K562 (cell line): ENCODE data around the gene ZNF429. TPM values are rescaled to one million over a fixed set of nuclear protein-coding genes. Genes with fewer than 3 reads are reported as not detected.

ENCODE experiments used
- ATAC-seq: fragments of 200-7000 bp; cut with Tn5 transposase; 3 replicates; pipeline ENCODE4 v1.9.1; 2020; ENCODE audit warnings: moderate library complexity
- BruUV-seq: library from RNA; stranded (reverse); fragments of 400-500 nt; replicated peaks from 2 replicates; lab custom pipeline; 2021; lab: Mats Ljungman, UMichigan
- CTCF ChIA-PET: fragments of 300-600 bp; formaldehyde crosslinking; extraction: SDS; loops from one replicate; lab custom pipeline; 2021; ENCODE audit warnings: low intra/inter-chr PET ratio; lab: Yijun Ruan, JAX
- POLR2A ChIA-PET: fragments of 300-600, 350-650 bp; sonication (Branson Sonifier 250); formaldehyde crosslinking; extraction: SDS; loops from one replicate; lab custom pipeline; 2021; ENCODE audit warnings: antibody characterized with exemption, inconsistent platforms; lab: Yijun Ruan, JAX
- DNase-seq, 4 experiments: peaks; one replicate each; pipeline versions ENCODE4 v3.0.0 to v3.0.0-alpha.2; 2011 to 2018; ENCODE audit warnings: low spot score in 3 of 4, mixed read lengths in 3 of 4; ENCODE audit errors: extremely low read depth in 1 of 4
- FAIRE-seq: peaks from 2 replicates; lab custom pipeline; 2011; peaks lifted over from hg19 to GRCh38; lab: Jason Lieb, UNC
- H2AFZ ChIP-seq: 2 replicates; pipeline ENCODE4 v1.6.0; 2011; ENCODE audit warnings: low read depth, low read length, control low read depth, inconsistent platforms
- H3K27ac ChIP-seq: fragments of 200-600 bp; 3 replicates; pipeline ENCODE4 v1.8.0; 2011; ENCODE audit warnings: low read depth, mild to moderate bottlenecking, control low read depth, inconsistent platforms, low read length, moderate library complexity, mixed read lengths; ENCODE audit errors: extremely low read depth
- H3K27me3 ChIP-seq, 2 experiments: fragments of 300-600 bp in 1 of 2; 2 replicates in 1 of 2; 3 replicates in 1 of 2; pipeline versions ENCODE4 v1.6.0 to v1.8.0; 2011; ENCODE audit warnings: inconsistent platforms in 2 of 2, low read length in 2 of 2, mild to moderate bottlenecking in 1 of 2, mixed read lengths in 1 of 2, moderate library complexity in 1 of 2; ENCODE audit not compliant: control insufficient read depth in 2 of 2, insufficient read depth in 2 of 2
- H3K36me3 ChIP-seq: fragments of 300-600 bp; 3 replicates; pipeline ENCODE4 v1.8.0; 2011; ENCODE audit warnings: mild to moderate bottlenecking, low read length, inconsistent platforms; ENCODE audit not compliant: control insufficient read depth, insufficient read depth
- H3K4me1 ChIP-seq, 2 experiments: fragments of 200-600 bp in 1 of 2; replicated peaks in 1 of 2; 2 replicates in 1 of 2; 3 replicates in 1 of 2; pipeline versions ENCODE4 v1.5.1 to v1.8.0; 2011; ENCODE audit warnings: inconsistent platforms in 2 of 2, low read length in 2 of 2, mild to moderate bottlenecking in 1 of 2, mixed read lengths in 1 of 2, moderate library complexity in 1 of 2; ENCODE audit not compliant: control insufficient read depth in 2 of 2, insufficient read depth in 2 of 2
- H3K4me2 ChIP-seq: 2 replicates; pipeline ENCODE4 v1.6.1; 2011; ENCODE audit warnings: low read length, control low read depth, inconsistent platforms, mixed read lengths; ENCODE audit not compliant: insufficient read depth
- H3K4me3 ChIP-seq: fragments of 200-600 bp; sonication (generic), shearing (Covaris generic); 2 replicates; pipeline ENCODE4 v1.5.1; 2016; ENCODE audit warnings: control low read depth, inconsistent platforms
- H3K79me2 ChIP-seq: fragments of 200-600 bp; 3 replicates; pipeline ENCODE4 v1.8.0; 2011; ENCODE audit warnings: low read length, inconsistent platforms; ENCODE audit not compliant: control insufficient read depth, insufficient read depth
- H3K9ac ChIP-seq, 2 experiments: 2 replicates each; pipeline versions ENCODE4 v1.6.0 to v1.6.1; 2011; ENCODE audit warnings: low read depth in 2 of 2, low read length in 2 of 2, control low read depth in 1 of 2, inconsistent platforms in 1 of 2, mild to moderate bottlenecking in 1 of 2, mixed read lengths in 1 of 2; ENCODE audit not compliant: insufficient read depth in 1 of 2
- H3K9me1 ChIP-seq: one replicate; pipeline ENCODE4 v1.6.0; 2011; ENCODE audit warnings: inconsistent platforms, mild to moderate bottlenecking, low read length, moderate library complexity; ENCODE audit not compliant: control insufficient read depth, insufficient read depth
- H3K9me3 ChIP-seq: replicated peaks from 2 replicates; pipeline ENCODE4 v1.5.1; 2011; ENCODE audit warnings: low read depth, low read length, inconsistent platforms; ENCODE audit not compliant: control insufficient read depth, insufficient read depth
- H4K20me1 ChIP-seq: replicated peaks from 2 replicates; pipeline ENCODE4 v1.6.1; 2011; ENCODE audit warnings: low read length, inconsistent platforms, mixed read lengths; ENCODE audit not compliant: control insufficient read depth, insufficient read depth
- DIDO1 ChIP-seq: fragments of 450-650 bp; IDR thresholded peaks from 2 replicates; pipeline ENCODE4 v1.6.1; 2016; ENCODE audit warnings: low read depth, missing biosample characterization, missing genetic modification characterization
- FOXJ3 ChIP-seq: sonication (generic); formaldehyde crosslinking; IDR thresholded peaks from 2 replicates; pipeline ENCODE4 v1.4.0; 2020; ENCODE audit warnings: mild to moderate bottlenecking, missing genetic modification reagents
- GABPB2 ChIP-seq: fragments of 250-450 bp; sonication (Bioruptor Pico); conservative IDR thresholded peaks from 2 replicates; pipeline ENCODE4 v1.5.1; 2021; ENCODE audit warnings: mild to moderate bottlenecking
- KHSRP ChIP-seq: fragments of 450-650 bp; IDR thresholded peaks from 2 replicates; pipeline ENCODE4 v1.6.1; 2017
- PTTG1 ChIP-seq: fragments of 450-650 bp; IDR thresholded peaks from 2 replicates; pipeline ENCODE4 v1.6.1; 2016; ENCODE audit warnings: low read depth, mild to moderate bottlenecking, missing genetic modification characterization, missing compliant biosample characterization
- WGBS: fragments of 100-300 bp; shearing (Covaris generic); methylation state at CpG from one replicate; pipeline ENCODE4 v1.1.6; 2016; ENCODE audit warnings: low coverage, mixed read lengths; ENCODE audit not compliant: insufficient coverage; ENCODE audit errors: missing lambda C conversion rate; 5-methylcytosine and 5-hydroxymethylcytosine counted together
- in situ Hi-C: fragments of 300-500 bp; cut with MboI; formaldehyde crosslinking; loops from 4 replicates; pipeline ENCODE4 v1.15.0; 2018; ENCODE audit warnings: inconsistent platforms, mixed read lengths
- intact Hi-C: fragments of 100-400 bp; cut with micrococcal nuclease; formaldehyde crosslinking; loops from 2 replicates; pipeline ENCODE4 v1.14.2; 2022
- polyA plus RNA-seq, 8 experiments: library from polyadenylated mRNA; depleted of rRNA in 4 of 8; stranded (reverse) in 5 of 8; unstranded in 3 of 8; fragments of >200 nt; fragmentation: Nextera tagmentation in 2 of 8; fragmentation: Illumina TruSeq in 1 of 8; extraction: Ambion mirVana in 2 of 8; extraction: Trizol in 1 of 8; gene quantifications; 2 replicates each; pipeline versions ENCODE4 v1.2.1 to v1.2.3, GENCODE V29; 2011 to 2014; ENCODE audit warnings: inconsistent platforms in 1 of 8, missing spikeins in 1 of 8
- total RNA-seq, 7 experiments: library from RNA; depleted of rRNA in 6 of 7; stranded (reverse); fragments of >200 nt in 6 of 7; fragmentation: Illumina TruSeq in 2 of 7; extraction: Trizol in 2 of 7; gene quantifications; 2 replicates each; pipeline versions ENCODE4 v1.2.1 to v1.2.3, GENCODE V29; 2011 to 2021; ENCODE audit warnings: low replicate concordance in 1 of 7
- TF ChIP-seq, protein P1 (sequence below), 3 experiments: IDR thresholded peaks in 2 of 3; conservative IDR thresholded peaks in 1 of 3; 2 replicates each; pipeline ENCODE4 v1.5.1; 2011 to 2012; ENCODE audit warnings: low read length in 3 of 3, mild to moderate bottlenecking in 3 of 3, control low read depth in 2 of 3, improper control_type of control experiment in 1 of 3, inconsistent platforms in 1 of 3, low read depth in 1 of 3, mixed read lengths in 1 of 3, moderate library complexity in 1 of 3; ENCODE audit not compliant: insufficient read depth in 2 of 3
- TF ChIP-seq, protein P2 (sequence below): fragments of 250-450 bp; sonication (Bioruptor Pico); IDR thresholded peaks from 2 replicates; pipeline ENCODE4 v1.4.0; 2020
- TF ChIP-seq, protein P3 (sequence below): fragments of 250-450 bp; sonication (Bioruptor Pico); IDR thresholded peaks from 2 replicates; pipeline ENCODE4 v1.5.0; 2021
- TF ChIP-seq, protein P4 (sequence below): fragments of 450-650 bp; formaldehyde crosslinking; IDR thresholded peaks from 2 replicates; pipeline ENCODE4 v1.4.0; 2022; ENCODE audit warnings: mild to moderate bottlenecking, moderate library complexity

ZNF429 gene
- total and polyA plus RNA-seq, 9 of the 15 experiments (the other 6 are each of a cell fraction or from before 2014, with no cell fraction given), result 11.4 to 24.5 (median 16.3) TPM

DNA sequence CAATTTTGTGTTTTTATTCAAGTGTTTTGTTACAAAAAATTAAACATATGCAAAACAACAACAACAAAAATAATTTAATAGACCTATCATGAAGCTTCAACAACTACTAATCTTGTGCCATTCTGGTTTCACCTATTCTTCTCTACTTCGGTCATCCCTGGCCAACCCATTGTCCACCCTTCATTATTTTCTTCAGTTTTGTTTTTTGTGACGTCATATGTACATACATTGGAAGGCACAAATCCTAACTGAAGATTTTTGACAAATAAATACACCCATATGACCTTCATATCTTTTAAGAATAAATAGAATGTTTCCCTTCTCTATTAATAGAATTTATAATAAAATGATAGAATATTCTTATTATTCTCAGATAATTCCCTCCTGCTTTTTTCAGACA lies 69.2 kb downstream of the ZNF429 start:
- CTCF ChIA-PET, result no interaction called here
- Histone ChIP-seq H2AFZ (no peak overlapping the region), H3K9ac (peak overlapping the region in 1 of 2 experiments; percentile 20; a peak in 1 of 4 replicates), H3K79me2 (no peaks in the 10 kb centered on the region), H3K4me2 (0 out of 2 replicates have a peak overlapping the region, but pooled peaks have one; percentile 11), H3K27me3 (no peaks in the 10 kb centered on the region), H3K4me1 (peaks cover 3 to 6% of the 10 kb centered on the region in 2 experiments; a peak in 3 of 5 replicates), H3K27ac (peak overlapping the region; percentile 51; the same call in 2 of the 3 replicates), H3K36me3 (no peaks in the 10 kb centered on the region; the same call in 2 of the 3 replicates), H4K20me1 (no peaks in the 10 kb centered on the region), H3K9me3 (peaks cover 5% of the 10 kb centered on the region), H3K4me3 (no peak overlapping the region), H3K9me1 (no peaks in the 10 kb centered on the region)
- FAIRE-seq (no peak), DNase-seq (no peak), ATAC-seq (no peak)
- no TSS peak for BruUV-seq
- TF ChIP-seq, protein P1, sequence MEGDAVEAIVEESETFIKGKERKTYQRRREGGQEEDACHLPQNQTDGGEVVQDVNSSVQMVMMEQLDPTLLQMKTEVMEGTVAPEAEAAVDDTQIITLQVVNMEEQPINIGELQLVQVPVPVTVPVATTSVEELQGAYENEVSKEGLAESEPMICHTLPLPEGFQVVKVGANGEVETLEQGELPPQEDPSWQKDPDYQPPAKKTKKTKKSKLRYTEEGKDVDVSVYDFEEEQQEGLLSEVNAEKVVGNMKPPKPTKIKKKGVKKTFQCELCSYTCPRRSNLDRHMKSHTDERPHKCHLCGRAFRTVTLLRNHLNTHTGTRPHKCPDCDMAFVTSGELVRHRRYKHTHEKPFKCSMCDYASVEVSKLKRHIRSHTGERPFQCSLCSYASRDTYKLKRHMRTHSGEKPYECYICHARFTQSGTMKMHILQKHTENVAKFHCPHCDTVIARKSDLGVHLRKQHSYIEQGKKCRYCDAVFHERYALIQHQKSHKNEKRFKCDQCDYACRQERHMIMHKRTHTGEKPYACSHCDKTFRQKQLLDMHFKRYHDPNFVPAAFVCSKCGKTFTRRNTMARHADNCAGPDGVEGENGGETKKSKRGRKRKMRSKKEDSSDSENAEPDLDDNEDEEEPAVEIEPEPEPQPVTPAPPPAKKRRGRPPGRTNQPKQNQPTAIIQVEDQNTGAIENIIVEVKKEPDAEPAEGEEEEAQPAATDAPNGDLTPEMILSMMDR (IDR thresholded peaks at IDR 0.05 in 2 of 3, conservative IDR thresholded peaks at IDR 0.05 in 1 of 3; ENCODE audit: insufficient read depth in 2 of 3, low read depth in 1 of 3, low read length in 3 of 3), result no peak
- TF ChIP-seq PTTG1, result 0 out of 2 replicates have a peak, but pooled peaks have one; percentile 25
- TF ChIP-seq DIDO1 (tag), result no peak
- TF ChIP-seq, protein P2, sequence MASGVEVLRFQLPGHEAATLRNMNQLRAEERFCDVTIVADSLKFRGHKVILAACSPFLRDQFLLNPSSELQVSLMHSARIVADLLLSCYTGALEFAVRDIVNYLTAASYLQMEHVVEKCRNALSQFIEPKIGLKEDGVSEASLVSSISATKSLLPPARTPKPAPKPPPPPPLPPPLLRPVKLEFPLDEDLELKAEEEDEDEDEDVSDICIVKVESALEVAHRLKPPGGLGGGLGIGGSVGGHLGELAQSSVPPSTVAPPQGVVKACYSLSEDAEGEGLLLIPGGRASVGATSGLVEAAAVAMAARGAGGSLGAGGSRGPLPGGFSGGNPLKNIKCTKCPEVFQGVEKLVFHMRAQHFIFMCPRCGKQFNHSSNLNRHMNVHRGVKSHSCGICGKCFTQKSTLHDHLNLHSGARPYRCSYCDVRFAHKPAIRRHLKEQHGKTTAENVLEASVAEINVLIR, result no peak
- TF ChIP-seq, protein P3, sequence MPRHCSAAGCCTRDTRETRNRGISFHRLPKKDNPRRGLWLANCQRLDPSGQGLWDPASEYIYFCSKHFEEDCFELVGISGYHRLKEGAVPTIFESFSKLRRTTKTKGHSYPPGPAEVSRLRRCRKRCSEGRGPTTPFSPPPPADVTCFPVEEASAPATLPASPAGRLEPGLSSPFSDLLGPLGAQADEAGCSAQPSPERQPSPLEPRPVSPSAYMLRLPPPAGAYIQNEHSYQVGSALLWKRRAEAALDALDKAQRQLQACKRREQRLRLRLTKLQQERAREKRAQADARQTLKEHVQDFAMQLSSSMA, result no peak
- no peak for TF ChIP-seq GABPB2
- TF ChIP-seq FOXJ3 (CRISPR knock-in tag), result no peak
- TF ChIP-seq, protein P4, sequence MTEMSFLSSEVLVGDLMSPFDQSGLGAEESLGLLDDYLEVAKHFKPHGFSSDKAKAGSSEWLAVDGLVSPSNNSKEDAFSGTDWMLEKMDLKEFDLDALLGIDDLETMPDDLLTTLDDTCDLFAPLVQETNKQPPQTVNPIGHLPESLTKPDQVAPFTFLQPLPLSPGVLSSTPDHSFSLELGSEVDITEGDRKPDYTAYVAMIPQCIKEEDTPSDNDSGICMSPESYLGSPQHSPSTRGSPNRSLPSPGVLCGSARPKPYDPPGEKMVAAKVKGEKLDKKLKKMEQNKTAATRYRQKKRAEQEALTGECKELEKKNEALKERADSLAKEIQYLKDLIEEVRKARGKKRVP (CRISPR knock-in tag), result no peak
- no peak for TF ChIP-seq KHSRP
- 91% methylated on average over 2 of the region's 2 CpGs for whole genome bisulfite sequencing
- POLR2A ChIA-PET, result interaction anchor here (0.6 to 1.6 kb wide), 3 partner anchors 10 to 11 kb away, joined by 3 to 5 read pairs (median 3); no protein-coding TSS in a partner anchor
- intact Hi-C loops, result no loop called here
- in situ Hi-C loops, result no loop called here
